Measurements from ENCODE around the gene MMP10. TPM values are rescaled to one million over a fixed set of nuclear protein-coding genes. Genes with fewer than 3 reads are reported as not detected.

The MMP10 gene
- total RNA-seq (2021), result not detected in 2 replicates
- not detected for Bru-seq, nascent RNA
- BruChase-seq, experiment 1, labeled RNA remaining after a 2-hour chase, result not detected
- percentile 7 among the genes with signal in this experiment for BruChase-seq, experiment 2, labeled RNA remaining after a 6-hour chase
- long read RNA-seq, result 0 reads

DNA sequence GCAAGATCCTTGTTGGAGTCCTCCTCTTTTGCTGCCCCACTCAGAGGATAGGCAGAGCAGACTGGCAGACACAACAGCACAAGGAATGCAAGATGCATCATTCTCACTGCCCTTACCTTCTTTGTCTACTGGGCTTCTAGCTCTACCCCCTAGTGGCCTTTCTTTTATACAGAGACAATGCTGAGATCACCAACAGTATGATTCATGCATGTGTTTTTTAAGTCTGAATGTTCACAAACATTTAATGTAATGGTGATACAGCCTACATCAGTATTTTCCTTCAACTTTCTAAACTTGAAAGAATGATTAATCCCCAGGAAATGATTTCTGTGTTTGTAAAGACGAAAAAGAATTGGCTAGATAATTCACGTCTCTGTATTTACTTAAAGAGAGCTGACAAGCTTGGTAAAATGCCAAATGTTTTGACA lies at the start of gene MMP10:
MMP10 (minus strand) TSS at position 138 of the 428 bp plus-strand sequence; CDS start at position 101, 37 bp downstream.
- CTCF ChIA-PET, result interaction anchor here (0.6 kb wide), 1 partner anchor 161 kb away, joined by 3 read pairs; no protein-coding TSS in a partner anchor
- no peaks in the 10 kb centered on the region for H3K9me3 ChIP-seq (ENCODE audit: insufficient read depth, low read depth)
- no peaks in the 10 kb centered on the region for H3K79me2 ChIP-seq (ENCODE audit: low read depth)
- no peak for DNase-seq
- peaks cover 20% of the 10 kb centered on the region for H3K4me1 ChIP-seq (replicated peaks; ENCODE audit: insufficient read depth)
- intact Hi-C loops (cut with micrococcal nuclease; ENCODE audit: unreplicated experiment), result no loop called here
- H3K4me3 ChIP-seq, result no peak within 1 kb of the TSS
- H3K27me3 ChIP-seq (ENCODE audit: insufficient read depth, low read depth), result no peaks in the 10 kb centered on the region
- BruUV-seq (replicated peaks), result no TSS peak
- no peak within 1 kb of the TSS for H2AFZ ChIP-seq
- POLR2A ChIA-PET (ENCODE audit: unreplicated experiment), result no interaction called here
- no peaks in the 10 kb centered on the region for H3K9me2 ChIP-seq (ENCODE audit: insufficient read depth)
- peaks cover 19% of the 10 kb centered on the region; the same call in 1 of the 2 replicates for H3F3A ChIP-seq (ENCODE audit: insufficient read depth, low read depth)
- H3K36me3 ChIP-seq (ENCODE audit: low read depth), result no peaks in the 10 kb centered on the region
- peak within 1 kb of the TSS; percentile 14 for H3K4me2 ChIP-seq
- no peak within 1 kb of the TSS for H3K27ac ChIP-seq
- no peaks in the 10 kb centered on the region for H4K20me1 ChIP-seq (ENCODE audit: insufficient read depth)
- TF ChIP-seq EZH2 (IDR thresholded peaks at IDR 0.05; ENCODE audit: low read depth), result no peak
- TF ChIP-seq, protein P1, sequence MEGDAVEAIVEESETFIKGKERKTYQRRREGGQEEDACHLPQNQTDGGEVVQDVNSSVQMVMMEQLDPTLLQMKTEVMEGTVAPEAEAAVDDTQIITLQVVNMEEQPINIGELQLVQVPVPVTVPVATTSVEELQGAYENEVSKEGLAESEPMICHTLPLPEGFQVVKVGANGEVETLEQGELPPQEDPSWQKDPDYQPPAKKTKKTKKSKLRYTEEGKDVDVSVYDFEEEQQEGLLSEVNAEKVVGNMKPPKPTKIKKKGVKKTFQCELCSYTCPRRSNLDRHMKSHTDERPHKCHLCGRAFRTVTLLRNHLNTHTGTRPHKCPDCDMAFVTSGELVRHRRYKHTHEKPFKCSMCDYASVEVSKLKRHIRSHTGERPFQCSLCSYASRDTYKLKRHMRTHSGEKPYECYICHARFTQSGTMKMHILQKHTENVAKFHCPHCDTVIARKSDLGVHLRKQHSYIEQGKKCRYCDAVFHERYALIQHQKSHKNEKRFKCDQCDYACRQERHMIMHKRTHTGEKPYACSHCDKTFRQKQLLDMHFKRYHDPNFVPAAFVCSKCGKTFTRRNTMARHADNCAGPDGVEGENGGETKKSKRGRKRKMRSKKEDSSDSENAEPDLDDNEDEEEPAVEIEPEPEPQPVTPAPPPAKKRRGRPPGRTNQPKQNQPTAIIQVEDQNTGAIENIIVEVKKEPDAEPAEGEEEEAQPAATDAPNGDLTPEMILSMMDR (conservative IDR thresholded peaks at IDR 0.05), result peak; percentile 64

DNA sequence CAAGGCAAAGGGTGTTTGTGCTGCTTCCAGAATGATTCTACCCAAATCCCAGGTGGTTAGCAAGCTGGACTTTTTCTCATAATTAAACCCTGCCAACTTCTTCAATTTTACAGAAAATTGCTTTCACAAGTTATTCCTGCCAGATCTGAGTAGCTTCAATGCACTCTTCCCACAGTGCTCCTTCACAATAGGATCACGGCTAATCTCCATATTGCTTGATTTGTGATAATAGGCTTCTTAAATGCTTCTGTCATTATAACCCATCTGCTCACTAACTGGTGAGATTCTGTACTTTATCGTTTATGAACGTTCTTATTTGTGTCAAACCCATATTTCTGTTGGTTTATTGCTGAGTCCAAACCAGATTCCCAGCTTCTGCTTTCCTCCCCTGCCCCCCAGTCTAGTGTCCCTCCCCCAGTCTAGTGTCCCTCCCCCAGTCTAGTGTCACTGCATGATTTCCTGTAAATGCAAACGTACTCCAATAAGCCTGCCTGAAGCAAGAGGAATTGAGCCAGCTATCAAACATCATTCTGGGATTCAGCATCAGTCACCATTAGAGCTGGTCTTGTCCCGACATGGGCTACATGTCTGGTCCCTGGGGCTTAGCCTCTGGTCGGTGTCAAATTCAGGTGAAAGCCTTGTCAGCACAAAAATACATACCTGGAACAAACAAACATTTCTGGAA lies 49.0 kb upstream of the MMP10 start:
- ChIA-PET CTCF (no interaction called here), POLR2A (ENCODE audit: unreplicated experiment) (no interaction called here)
- no TSS peak for BruUV-seq (replicated peaks)
- no peak overlapping the region for H2AFZ ChIP-seq
- no peaks in the 10 kb centered on the region; the same call in 1 of the 2 replicates for H3F3A ChIP-seq (ENCODE audit: insufficient read depth, low read depth)
- H3K4me3 ChIP-seq, result no peak overlapping the region
- no peaks in the 10 kb centered on the region for H3K79me2 ChIP-seq (ENCODE audit: low read depth)
- H3K9me2 ChIP-seq (ENCODE audit: insufficient read depth), result no peaks in the 10 kb centered on the region
- no peak overlapping the region for H3K27ac ChIP-seq
- H3K4me2 ChIP-seq, result no peak overlapping the region
- DNase-seq, result no peak
- H3K9me3 ChIP-seq (ENCODE audit: insufficient read depth, low read depth), result no peaks in the 10 kb centered on the region; the same call in 1 of the 2 replicates
- H3K36me3 ChIP-seq (ENCODE audit: low read depth), result no peaks in the 10 kb centered on the region
- H3K4me1 ChIP-seq (replicated peaks; ENCODE audit: insufficient read depth), result peaks cover under 1% of the 10 kb centered on the region; the same call in 1 of the 2 replicates
- intact Hi-C loops (cut with micrococcal nuclease; ENCODE audit: unreplicated experiment), result no loop called here
- no peaks in the 10 kb centered on the region for H3K27me3 ChIP-seq (ENCODE audit: insufficient read depth, low read depth)
- no peak for TF ChIP-seq EZH2 (IDR thresholded peaks at IDR 0.05; ENCODE audit: low read depth)
- no peaks in the 10 kb centered on the region for H4K20me1 ChIP-seq (ENCODE audit: insufficient read depth)

GRCh38 chr11:102824556-102824955 lies 44.1 kb upstream of the MMP10 start:
- Histone ChIP-seq H3K4me1 (replicated peaks; ENCODE audit: insufficient read depth) (no peaks in the 10 kb centered on the region), H3K36me3 (ENCODE audit: low read depth) (no peaks in the 10 kb centered on the region), H3K9me2 (ENCODE audit: insufficient read depth) (no peaks in the 10 kb centered on the region), H3K4me3 (no peak overlapping the region), H3K27me3 (ENCODE audit: insufficient read depth, low read depth) (no peaks in the 10 kb centered on the region), H3K27ac (no peak overlapping the region), H3K9me3 (ENCODE audit: insufficient read depth, low read depth) (no peaks in the 10 kb centered on the region; the same call in 1 of the 2 replicates), H3F3A (ENCODE audit: insufficient read depth, low read depth) (no peaks in the 10 kb centered on the region; the same call in 1 of the 2 replicates), H3K79me2 (ENCODE audit: low read depth) (no peaks in the 10 kb centered on the region), H3K4me2 (no peak overlapping the region), H2AFZ (no peak overlapping the region), H4K20me1 (ENCODE audit: insufficient read depth) (no peaks in the 10 kb centered on the region)
- no peak for DNase-seq
- POLR2A ChIA-PET (ENCODE audit: unreplicated experiment), result no interaction called here
- TF ChIP-seq, protein P1 (conservative IDR thresholded peaks at IDR 0.05), result no peak
- no peak for TF ChIP-seq EZH2 (IDR thresholded peaks at IDR 0.05; ENCODE audit: low read depth)
- no TSS peak for BruUV-seq (replicated peaks)
- intact Hi-C loops (cut with micrococcal nuclease; ENCODE audit: unreplicated experiment), result no loop called here
- CTCF ChIA-PET, result no interaction called here

Data from PC-9 (cell line).